GM12878 (cell line): ENCODE data around the gene DENND10.

Experiments
- ATF2 ChIP-seq: IDR thresholded peaks from 2 replicates; pipeline ENCODE4 v1.6.1; 2012; ENCODE audit warnings: low read length, inconsistent platforms
- BHLHE40 ChIP-seq, 2 experiments: fragments of 450-650 bp in 1 of 2; IDR thresholded peaks; 2 replicates each; pipeline ENCODE4 v1.6.1; 2011 to 2017; ENCODE audit warnings: low read depth in 2 of 2, borderline replicate concordance in 1 of 2, improper control_type of control experiment in 1 of 2, low read length in 1 of 2, mild to moderate bottlenecking in 1 of 2
- CTCF ChIP-seq, 3 experiments: IDR thresholded peaks in 2 of 3; conservative IDR thresholded peaks in 1 of 3; 2 replicates each; pipeline ENCODE4 v1.5.1; 2011; ENCODE audit warnings: low read depth in 3 of 3, low read length in 3 of 3, mild to moderate bottlenecking in 3 of 3, control low read depth in 2 of 3, moderate library complexity in 2 of 3, inconsistent platforms in 1 of 3, mixed read lengths in 1 of 3; ENCODE audit not compliant: control insufficient read depth in 2 of 3, insufficient read depth in 1 of 3; ENCODE audit errors: extremely low read depth in 1 of 3
- EP300 ChIP-seq, 2 experiments: fragments of 150-350 bp in 1 of 2; IDR thresholded peaks; 2 replicates each; pipeline ENCODE4 v1.6.1; 2011 to 2012; ENCODE audit warnings: low read depth in 2 of 2, low read length in 2 of 2, borderline replicate concordance in 1 of 2, improper control_type of control experiment in 1 of 2, inconsistent platforms in 1 of 2; ENCODE audit not compliant: control insufficient read depth in 1 of 2
- GATAD2B ChIP-seq: fragments of 450-650 bp; conservative IDR thresholded peaks from 2 replicates; pipeline ENCODE4 v1.6.1; 2017; ENCODE audit warnings: low read depth, mild to moderate bottlenecking, moderate library complexity
- MAX ChIP-seq: IDR thresholded peaks from 2 replicates; pipeline ENCODE4 v1.6.1; 2012; ENCODE audit warnings: low read depth, low read length, improper control_type of control experiment
- NFIC ChIP-seq: IDR thresholded peaks from 2 replicates; pipeline ENCODE4 v1.6.1; 2012; ENCODE audit warnings: low read depth, mild to moderate bottlenecking, inconsistent platforms, low read length, moderate library complexity
- NR2F1 ChIP-seq: fragments of 450-650 bp; conservative IDR thresholded peaks from 2 replicates; pipeline ENCODE4 v1.6.1; 2017; ENCODE audit warnings: mild to moderate bottlenecking
- NRF1 ChIP-seq: conservative IDR thresholded peaks from 2 replicates; pipeline ENCODE4 v1.6.1; 2011; ENCODE audit warnings: mild to moderate bottlenecking, low read depth, low read length, improper control_type of control experiment
- POLR2A ChIP-seq: IDR thresholded peaks from 2 replicates; pipeline ENCODE4 v1.6.1; 2011; ENCODE audit warnings: low read depth, mild to moderate bottlenecking, low read length
- RFX5 ChIP-seq: IDR thresholded peaks from 2 replicates; pipeline ENCODE4 v1.6.1; 2011; ENCODE audit warnings: low read depth, low read length, improper control_type of control experiment
- SPI1 ChIP-seq: IDR thresholded peaks from 2 replicates; pipeline ENCODE4 v1.6.1; 2011; ENCODE audit warnings: low read depth, mild to moderate bottlenecking, low read length, moderate library complexity, borderline replicate concordance; ENCODE audit not compliant: insufficient read depth
- STAT1 ChIP-seq: fragments of 450-650 bp; conservative IDR thresholded peaks from 2 replicates; pipeline ENCODE4 v1.6.1; 2014; ENCODE audit warnings: antibody characterized with exemption, mild to moderate bottlenecking

- TF ChIP-seq NFIC = no peak
- no peak for TF ChIP-seq SPI1
- no peak for TF ChIP-seq POLR2A
- TF ChIP-seq EP300 (IDR thresholded peaks at IDR 0.05; ENCODE audit: borderline replicate concordance in 1 of 2, control insufficient read depth in 1 of 2, low read depth in 2 of 2, low read length in 2 of 2) = no peak
- no peak for TF ChIP-seq ATF2
- TF ChIP-seq BHLHE40 (IDR thresholded peaks at IDR 0.05; ENCODE audit: borderline replicate concordance in 1 of 2, low read depth in 2 of 2, low read length in 1 of 2) = no peak
- TF ChIP-seq RFX5 = no peak
- TF ChIP-seq GATAD2B = no peak
- no peak for TF ChIP-seq CTCF (IDR thresholded peaks at IDR 0.05 in 2 of 3, conservative IDR thresholded peaks at IDR 0.05 in 1 of 3; ENCODE audit: control insufficient read depth in 2 of 3, extremely low read depth in 1 of 3, insufficient read depth in 1 of 3, low read depth in 3 of 3, low read length in 3 of 3)
- no peak for TF ChIP-seq NRF1
- TF ChIP-seq NR2F1 = no peak
- TF ChIP-seq MAX = no peak
- TF ChIP-seq STAT1 = no peak
Measured at GRCh38 chr10:119087271-119087882, 16.5 kb upstream of the DENND10 start.
